DMS53 treated with DMSO at 0.1 percent for 48 hours (cell line): ENCODE data around the gene RPL41.

Experiments used
- DNase-seq: peaks from one replicate; lab custom pipeline; 2025; ENCODE audit not compliant: unreplicated experiment; lab: John Stamatoyannopoulos, UW

The RPL41 gene

DNA sequence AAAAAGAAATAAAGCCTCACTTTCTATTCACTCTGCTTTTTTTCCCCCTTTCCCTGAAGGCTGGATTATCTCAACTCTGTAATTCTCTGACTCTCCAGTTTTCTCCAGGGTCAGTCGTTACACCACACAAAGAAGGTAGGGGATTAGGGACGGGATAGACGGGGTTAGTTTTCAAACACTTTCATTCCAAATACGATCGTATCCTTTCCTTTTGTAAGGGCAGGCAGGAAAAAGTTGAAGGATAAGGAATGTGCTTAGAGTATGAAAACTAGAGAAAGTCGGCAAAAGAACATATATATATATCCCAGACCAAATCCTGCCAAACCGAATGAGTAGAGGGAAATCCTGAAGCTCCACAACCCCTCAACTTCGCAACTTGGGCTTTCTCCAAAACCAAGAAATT is 11.1 kb downstream of the RPL41 start:
- no peak for DNase-seq

DNA sequence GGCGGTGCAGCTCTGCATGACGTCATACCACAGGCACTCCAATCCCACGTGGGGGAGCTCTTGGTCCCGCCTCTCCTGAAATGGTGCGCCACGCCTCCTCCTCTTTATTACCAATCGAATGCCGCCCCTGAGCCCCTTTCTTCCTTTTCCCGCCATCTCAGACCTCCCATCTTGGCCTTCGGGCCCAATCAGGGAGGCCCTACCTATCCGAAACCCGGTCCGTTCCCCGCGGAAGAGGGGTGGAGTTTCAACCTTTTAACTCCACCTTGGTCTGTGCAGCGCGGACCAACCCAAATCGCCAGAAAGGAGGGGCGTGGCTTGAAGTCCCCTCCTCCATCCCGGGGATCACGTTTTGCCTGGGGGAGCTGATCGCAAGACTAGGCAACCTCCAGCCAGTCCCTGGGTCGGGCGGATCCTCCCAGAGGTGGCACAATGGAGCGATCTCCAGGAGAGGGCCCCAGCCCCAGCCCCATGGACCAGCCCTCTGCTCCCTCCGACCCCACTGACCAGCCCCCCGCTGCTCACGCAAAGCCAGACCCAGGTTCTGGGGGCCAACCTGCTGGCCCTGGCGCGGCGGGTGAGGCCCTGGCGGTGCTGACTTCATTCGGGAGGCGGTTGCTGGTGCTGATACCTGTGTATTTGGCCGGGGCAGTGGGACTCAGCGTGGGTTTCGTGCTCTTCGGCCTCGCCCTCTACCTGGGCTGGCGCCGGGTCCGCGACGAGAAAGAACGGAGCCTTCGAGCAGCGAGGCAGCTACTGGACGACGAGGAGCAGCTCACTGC is 11.6 kb downstream of the RPL41 start, which contains the start of gene ESYT1:
ESYT1 (plus strand) TSS at position 380 of the 782 bp plus-strand sequence; CDS start at position 433, 53 bp downstream.
- DNase-seq: peak; percentile 97

DNA sequence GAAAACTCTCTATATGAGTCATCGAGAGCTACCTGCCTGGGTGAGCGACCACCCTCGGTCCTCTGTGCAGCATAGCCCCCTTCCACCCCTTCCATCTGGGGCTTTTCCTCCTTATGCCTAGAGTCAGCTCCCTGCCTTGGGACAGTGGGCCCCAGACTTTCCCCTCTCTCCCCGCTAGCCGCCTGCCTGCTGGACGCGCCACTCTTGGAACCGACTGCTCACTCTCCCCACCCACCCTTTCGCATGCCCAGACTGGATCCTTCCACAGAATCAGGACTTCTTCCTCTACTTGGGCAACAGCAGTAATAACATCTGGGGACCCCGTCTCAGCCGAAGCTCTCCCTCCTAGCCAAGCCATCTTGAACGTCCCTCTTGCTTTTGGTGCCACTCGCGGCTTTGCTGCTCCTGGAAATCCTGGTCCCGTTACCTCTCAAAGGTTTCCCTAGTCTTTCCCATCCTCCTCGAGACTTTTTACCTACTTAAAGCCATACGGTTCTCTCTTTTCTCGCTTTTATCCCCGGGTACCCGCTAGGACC is 12.3 kb downstream of the RPL41 start:
- DNase-seq: no peak

DNA sequence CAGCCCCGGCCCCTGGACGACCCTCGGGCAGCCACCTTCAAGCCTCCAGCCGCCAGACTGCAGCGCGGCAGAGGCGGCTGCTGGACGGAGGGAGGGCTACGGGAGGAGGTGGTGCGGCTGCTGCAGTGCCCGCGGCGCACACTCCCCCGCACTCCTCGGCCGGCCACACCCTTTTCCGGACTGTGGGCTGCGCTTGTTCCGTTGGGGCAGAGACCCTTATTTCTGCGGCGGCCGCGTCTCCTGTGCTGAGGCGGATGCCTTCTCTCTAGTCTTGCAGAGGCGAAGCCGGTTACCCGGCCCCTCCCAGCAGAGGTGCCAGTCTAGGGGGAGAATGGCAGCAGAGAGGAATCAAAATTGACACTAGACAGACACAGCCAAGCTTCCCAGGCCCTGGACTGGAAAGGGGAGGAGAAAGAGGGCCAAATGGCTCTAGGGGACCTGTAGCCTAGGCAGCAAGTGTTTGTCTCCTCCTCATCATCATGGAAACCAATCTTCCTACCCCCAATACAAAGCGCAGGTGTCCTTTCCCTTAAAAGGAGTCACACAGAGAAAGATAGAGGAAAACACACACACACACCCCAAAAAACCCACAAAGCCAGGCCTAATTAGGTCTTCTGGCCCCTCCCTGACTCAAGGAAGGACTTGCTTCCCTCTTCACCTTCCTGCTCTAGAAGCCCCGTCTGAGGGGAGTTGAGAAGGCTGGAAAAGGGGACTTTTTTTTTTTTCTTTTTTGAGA is 12.9 kb downstream of the RPL41 start:
- DNase-seq: no peak

DNA sequence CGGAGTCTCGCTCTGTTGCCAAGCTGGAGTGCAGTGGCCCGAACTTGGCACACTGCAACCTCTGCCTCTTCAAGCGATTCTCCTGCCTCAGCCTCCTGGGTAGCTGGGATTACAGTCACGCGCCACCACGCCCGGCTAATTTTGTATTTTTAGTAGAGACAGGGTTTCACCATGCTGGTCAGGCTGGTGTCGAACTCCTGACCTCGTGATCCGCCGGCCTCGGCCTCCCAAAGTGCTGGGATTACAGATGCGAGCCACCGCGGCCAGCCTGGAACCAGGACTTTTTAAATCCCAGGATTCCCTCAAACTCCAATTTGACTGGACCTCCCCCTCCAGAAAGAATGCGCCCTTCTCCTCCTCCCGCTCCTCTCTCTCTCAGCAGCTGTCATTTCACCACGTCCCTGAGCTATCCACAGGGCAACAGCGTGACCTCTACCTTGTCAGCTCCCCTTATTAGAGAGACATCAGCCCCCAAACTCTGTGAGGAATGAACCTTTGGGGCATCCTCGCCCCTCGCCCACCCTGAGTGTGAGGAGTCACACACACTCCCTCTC is 13.6 kb downstream of the RPL41 start:
- no peak for DNase-seq

DNA sequence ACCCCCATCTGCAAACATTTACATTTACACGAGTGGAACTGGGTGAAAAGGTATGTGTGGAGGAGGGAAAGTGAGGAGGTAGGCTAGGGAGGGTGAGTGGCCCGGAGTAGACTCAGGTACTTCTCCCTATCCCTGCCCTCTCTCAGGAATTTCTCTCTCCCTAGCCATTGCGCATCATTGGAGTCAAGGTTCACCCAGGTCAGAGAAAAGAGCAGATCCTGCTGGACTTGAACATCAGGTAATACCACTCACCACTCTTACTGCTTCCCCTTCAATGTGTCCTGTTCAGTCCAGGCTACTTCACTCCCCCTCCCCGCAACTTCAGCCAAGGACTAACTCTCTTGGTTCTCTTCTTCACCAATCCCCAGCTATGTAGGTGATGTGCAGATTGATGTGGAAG is 14.4 kb downstream of the RPL41 start:
- DNase-seq: no peak

DNA sequence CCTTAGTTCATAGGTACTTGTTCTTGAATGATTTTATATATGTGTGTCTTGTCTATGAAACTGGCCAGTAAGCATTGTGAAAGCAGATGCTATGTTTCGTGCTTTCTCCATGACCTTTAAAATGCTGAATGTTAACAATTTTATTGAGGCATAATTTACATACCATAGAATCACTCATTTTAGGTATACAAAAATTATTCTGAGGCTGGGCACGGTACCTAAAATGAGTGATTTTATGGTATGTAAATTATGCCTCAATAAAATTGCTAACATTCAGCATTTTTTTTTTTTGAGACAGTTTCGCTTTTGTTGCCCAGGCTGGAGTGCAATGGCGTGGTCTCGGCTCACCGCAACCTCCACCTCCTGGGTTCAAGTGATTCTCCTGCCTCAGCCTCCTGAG is 18.5 kb downstream of the RPL41 start:
- no peak for DNase-seq

DNA sequence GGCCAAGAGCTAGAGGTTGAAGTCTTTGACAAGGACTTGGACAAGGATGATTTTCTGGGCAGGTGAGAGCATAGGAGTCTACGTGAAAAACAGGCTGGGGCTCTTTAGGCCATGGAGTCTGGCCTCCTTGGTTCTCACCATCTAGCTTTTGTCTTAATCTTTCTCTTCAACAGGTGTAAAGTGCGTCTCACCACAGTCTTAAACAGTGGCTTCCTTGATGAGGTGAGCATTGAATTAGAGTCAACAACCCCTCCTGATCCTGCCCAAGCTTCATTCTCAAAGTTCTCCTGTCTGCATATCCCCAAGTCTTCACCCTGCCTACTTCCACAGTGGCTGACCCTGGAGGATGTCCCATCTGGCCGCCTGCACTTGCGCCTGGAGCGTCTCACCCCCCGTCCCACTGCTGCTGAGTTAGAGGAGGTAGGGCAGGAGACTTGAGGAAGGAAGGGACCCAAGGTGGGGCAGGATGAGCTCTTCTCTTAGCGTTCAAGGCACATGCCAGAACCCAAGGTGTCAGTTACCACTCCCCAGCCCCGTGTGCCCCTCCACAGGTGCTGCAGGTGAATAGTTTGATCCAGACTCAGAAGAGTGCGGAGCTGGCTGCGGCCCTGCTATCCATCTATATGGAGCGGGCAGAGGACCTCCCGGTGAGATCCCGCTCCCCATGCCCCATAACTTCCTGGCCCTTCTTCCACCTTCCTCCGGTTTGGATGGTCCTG is 21.6 kb downstream of the RPL41 start:
- no peak for DNase-seq

DNA sequence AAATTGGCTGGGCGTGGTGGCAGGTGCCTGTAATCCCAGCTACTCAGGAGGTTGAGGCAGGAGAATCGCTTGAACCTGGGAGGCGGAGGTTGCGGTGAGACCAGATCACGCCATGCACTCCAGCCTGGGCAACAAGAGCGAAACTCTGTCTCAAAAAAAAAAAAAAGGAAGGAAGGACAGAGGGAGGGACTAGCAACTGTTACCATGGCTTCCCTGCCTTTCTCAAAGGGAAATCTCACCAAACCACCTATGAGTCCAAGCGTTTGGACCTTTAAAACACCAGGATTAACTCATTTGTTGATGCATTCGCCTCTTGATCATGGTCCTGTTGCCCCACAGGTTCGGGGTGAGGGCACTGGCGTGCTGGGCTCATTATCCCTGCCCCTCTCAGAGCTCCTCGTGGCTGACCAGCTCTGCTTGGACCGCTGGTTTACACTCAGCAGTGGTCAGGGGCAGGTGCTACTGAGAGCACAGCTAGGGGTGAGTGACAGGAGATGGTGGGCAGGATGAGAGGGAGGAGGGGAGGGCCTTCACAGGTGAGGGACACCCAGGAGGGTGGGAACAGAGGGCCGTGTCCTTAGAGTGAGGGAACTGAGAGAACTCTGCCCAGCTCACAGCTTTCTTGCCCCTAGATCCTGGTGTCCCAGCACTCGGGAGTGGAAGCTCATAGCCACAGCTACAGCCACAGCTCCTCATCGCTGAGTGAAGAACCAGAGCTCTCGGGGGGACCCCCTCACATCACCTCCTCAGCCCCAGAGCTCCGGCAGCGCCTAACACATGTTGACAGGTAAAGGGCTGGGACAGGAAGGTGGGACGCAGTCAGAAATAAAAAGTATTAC is 25.7 kb downstream of the RPL41 start:
- no peak for DNase-seq

DNA sequence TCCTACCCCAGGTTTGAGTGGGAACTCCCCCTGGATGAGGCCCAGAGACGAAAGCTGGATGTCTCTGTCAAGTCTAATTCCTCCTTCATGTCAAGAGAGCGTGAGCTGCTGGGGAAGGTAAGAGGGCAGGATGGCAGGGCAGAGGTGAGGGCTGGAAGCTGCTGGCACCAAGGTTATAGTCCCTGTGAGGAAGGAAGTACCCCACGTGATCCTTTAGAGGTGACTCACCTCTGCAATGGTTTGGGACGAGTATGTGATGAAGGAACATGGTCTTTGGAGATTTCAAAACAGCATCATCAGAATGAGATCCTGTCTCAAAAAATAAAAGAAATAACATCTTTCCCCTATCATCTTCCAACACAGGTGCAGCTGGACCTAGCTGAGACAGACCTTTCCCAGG is 26.8 kb downstream of the RPL41 start:
- no peak for DNase-seq

DNA sequence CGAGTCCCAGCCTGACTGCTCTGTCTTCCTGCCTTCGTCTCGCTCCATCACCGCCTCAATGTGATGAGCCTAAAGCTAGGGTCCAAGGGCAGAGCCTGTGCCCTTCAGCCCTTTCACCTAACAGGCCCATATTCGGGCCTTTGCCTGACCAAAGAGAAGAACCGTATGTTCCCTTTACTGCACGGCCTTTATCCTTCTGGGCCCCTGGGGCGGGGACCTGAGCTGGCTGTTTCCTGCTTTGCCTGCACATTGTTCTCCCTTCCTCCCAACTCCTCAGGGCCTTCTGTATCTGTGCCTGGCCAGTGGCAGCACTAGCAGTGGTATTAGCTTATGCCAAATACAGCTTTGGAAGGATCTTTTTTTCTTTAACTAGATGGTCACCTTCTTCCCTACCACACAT is 27.4 kb downstream of the RPL41 start:
- no peak for DNase-seq

DNA sequence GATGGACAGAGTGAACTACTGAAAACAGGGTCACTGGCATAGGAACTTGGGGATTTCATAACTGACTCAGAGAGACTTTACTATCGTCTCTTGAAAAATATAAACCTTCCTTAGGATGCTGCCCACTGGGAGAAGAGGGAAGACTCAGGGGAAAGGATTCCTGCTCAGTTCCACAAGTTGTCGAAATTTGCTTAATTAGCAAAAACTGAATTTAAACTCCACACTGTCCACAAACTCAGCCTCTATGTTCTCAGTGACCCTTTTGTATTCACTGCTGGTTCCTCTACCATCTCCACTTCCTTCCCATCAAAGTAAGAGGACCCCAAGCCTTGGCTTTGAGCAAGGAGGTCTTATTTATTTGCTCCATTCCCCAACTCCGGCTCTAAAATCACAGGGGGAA is 28.8 kb downstream of the RPL41 start:
- no peak for DNase-seq

DNA sequence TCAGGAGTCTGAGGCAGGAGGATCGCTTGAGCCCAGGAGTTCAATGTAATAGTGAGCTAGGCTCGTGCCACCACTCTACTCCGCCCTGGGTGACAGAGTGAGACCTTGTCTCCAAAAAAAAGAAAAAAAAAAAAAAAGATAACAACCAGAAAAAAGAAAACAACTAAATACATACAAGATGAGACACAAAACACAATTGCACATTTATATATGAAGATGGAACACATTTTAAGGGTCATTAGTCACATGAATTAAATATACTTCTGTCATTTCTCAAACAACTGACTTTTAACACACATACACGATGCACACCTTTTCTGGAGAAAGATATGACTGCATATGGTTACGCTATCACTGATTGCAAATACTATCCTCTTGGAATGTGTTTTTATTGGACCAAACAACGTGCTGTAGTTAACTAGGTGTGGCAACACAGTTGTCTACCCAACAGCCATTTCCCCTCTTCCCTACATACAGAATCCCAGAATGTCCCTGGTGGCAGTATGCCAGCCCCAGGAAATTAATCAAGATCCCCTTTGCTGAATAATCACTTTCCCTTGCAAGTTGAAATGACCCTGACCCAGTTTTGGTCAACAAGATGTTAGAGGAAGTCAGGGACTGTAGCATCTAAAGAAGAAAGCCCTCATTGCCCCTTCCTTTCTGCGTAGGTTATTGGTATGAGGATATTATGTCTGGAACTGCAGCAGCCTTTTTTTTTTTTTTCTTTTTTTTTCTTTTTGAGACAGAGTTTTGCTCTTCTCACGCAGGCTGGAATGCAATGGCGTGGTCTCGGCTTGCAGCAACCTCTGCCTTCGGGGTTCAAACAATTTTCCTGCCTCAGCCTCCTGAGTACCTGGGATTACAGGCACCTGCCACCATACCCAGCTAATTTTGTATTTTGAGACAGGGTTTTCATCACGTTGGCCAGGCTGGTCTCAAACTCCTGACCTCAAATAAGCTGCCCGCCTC is 30.3 kb downstream of the RPL41 start:
- no peak for DNase-seq

DNA sequence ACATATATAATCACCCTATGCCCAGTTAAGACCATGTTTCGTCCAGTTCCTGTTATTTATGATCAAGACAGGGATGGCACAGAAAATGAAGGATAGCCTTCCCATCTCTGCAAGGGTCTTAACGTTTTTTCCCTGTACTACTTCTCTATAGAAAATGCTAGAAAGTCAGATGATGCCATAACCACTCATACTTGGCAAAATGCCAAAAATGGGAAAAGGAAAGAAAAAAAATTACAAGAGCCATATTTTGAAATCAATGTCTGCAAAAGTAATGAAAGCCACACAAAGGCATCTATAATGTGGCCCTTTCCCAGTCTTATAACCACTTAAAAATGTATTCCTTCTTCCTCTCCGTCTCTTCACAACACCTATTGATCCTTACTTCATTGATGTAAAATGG is 34.1 kb downstream of the RPL41 start:
- DNase-seq: no peak

DNA sequence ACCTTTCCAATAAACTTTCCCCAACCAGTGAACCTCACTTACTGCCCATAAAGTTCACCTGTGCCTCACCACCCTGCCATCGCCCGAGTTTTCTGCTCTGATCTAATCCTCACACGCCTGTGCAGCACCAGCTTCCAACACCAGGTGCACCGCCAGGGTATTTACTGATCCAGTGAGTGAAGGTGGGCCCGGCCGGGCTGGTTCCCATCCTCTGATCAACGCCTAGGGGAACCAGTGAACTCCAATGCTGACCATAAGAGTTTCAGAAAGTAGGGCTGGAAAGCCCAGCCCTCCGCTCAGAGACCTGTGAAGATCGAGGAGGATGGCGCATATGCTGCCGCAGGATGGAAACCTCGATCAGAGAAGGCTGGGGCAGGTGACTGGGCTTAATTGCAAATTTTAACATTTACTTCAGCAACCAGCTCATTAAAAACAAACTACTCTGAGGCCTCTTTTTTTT is 35.3 kb downstream of the RPL41 start:
- DNase-seq: peak; percentile 66

DNA sequence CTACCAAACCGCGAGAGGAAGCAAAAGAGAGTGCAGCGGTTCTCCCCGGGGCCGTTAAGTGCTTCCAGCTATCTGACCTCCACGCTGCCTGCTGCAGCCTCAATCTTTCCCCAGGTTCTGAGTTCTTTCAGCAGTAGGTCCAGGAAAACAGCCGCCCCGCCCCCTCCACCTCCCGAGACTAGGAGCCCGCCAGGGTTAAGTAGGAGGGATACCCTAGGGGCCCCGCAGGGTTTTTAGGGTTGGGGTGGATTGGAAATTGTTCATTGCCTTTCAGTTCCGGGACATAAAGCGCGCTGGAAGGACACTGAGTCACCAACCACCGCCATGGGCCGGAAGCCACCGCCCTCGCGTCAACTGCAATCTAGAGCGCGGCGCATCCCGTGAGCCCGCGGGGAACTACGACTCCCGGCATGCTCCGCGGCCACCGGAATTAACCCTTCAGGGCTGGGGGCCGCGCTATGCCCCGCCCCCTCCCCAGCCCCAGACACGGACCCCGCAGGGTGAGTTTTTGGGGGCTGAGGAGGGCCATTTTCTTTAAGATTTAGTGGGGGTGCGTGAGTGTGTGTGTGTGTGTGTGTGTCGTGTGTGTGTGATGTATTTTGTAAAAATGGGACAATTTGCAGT is 35.8 kb downstream of the RPL41 start, which contains the start of gene MYL6B:
MYL6B (plus strand) TSS at position 456 of the 624 bp plus-strand sequence. CDS start 1,332 bp downstream, outside the sequence.
- DNase-seq: peak; percentile 86

DNA sequence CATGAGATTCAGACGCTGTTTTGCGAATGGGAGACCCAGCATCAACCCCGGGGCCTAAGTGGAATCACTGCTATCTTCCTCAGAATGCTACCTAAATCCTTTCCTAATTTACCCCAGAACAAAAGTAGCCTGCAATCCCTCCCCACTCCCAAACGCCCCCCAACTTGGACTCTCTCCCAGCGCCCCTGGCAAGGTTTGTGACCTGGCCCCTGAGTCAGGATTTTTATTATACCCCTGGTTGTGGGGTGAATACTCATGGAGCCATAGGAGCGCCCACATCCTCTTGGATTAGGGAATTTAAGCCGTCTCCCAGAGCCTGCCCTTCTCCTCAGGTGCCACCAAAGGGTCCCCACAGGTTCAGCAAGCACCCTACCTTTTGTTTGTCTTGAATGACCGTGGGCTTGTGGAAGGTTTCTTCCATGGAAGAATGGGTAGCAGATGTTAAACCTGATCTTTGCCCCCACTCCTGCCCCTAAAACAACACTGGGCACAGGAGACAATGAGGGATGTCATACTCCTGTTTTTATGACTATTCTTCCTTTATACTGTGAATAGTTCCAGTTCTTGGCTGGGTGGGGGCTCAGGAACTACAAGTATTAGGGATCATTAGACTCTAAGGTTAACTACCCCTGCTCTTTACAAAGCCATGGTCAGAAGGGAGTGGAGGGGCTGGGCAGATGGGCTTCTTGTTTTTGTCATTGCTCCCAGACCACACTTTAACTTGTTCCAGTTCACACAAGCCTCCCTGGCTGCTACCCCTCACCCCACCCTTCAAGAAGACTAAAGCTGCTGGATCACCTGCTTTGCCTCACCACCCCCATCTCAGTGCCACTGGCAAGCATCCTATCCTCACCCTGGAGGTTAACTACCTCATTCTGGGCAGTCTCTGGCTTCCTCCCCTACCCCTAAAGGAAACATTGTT is 36.6 kb downstream of the RPL41 start:
- DNase-seq: no peak
